GM18519 (cell line): ENCODE results near the gene UBE2C.
"Not testable (repeated sequence)": the region's sequence is repeated elsewhere in the genome, so short reads cannot be mapped to it uniquely, and the experiment has no call there.

Experiments
- ATAC-seq: cut with Tn5 transposase; IDR thresholded peaks from one replicate; pipeline ENCODE4 v1.9.1; 2021; ENCODE audit warnings: mild to moderate bottlenecking, moderate library complexity; ENCODE audit not compliant: unreplicated experiment, low FRiP score

Gene UBE2C

GRCh38 chr20:45797510-45797909, 14.9 kb upstream of the UBE2C start:
- ATAC-seq: not testable (repeated sequence)

- ATAC-seq: not testable (repeated sequence)
Measured at GRCh38 chr20:45797955-45798354, 14.5 kb upstream of the UBE2C start.

- ATAC-seq: no peak
Measured at GRCh38 chr20:45798935-45799642, 13.4 kb upstream of the UBE2C start.

GRCh38 chr20:45801851-45802250, 10.6 kb upstream of the UBE2C start:
- ATAC-seq: no peak

- no peak for ATAC-seq
Measured at GRCh38 chr20:45810191-45810970, 2.1 kb upstream of the UBE2C start.

- no peak for ATAC-seq
Measured at GRCh38 chr20:45813006-45813340, 529 bp downstream of the UBE2C start.

- no peak for ATAC-seq
Measured at GRCh38 chr20:45813489-45813888, 1.0 kb downstream of the UBE2C start.

- no peak for ATAC-seq
Measured at GRCh38 chr20:45814314-45814713, 1.9 kb downstream of the UBE2C start.

- no peak for ATAC-seq
Measured at GRCh38 chr20:45816951-45817350, 4.5 kb downstream of the UBE2C start.

- no peak for ATAC-seq
Measured at GRCh38 chr20:45817376-45818194, 5.1 kb downstream of the UBE2C start.

GRCh38 chr20:45818239-45818638, 5.8 kb downstream of the UBE2C start:
- no peak for ATAC-seq

GRCh38 chr20:45819466-45819865, 7.0 kb downstream of the UBE2C start:
- no peak for ATAC-seq

GRCh38 chr20:45821947-45822346, 9.5 kb downstream of the UBE2C start:
- ATAC-seq: no peak

GRCh38 chr20:45822857-45823256, 10.4 kb downstream of the UBE2C start:
- no peak for ATAC-seq

GRCh38 chr20:45823949-45824835, 11.7 kb downstream of the UBE2C start:
- no peak for ATAC-seq

GRCh38 chr20:45826381-45827019, 14.1 kb downstream of the UBE2C start:
- ATAC-seq: no peak

GRCh38 chr20:45827030-45827652, 14.7 kb downstream of the UBE2C start, which contains the start of gene TNNC2:
Gene TNNC2 (minus strand): TSS chr20:45827312. CDS start chr20:45827248, 64 bp downstream.
- ATAC-seq: no peak

- no peak for ATAC-seq
Measured at GRCh38 chr20:45827712-45828111, 15.3 kb downstream of the UBE2C start.

GRCh38 chr20:45828589-45828988, 16.1 kb downstream of the UBE2C start:
- ATAC-seq: no peak
